GM19238 (cell line): Measurements from ENCODE around the gene NELFB.
A peak's percentile ranks its signal among the peaks of the same experiment; 100 is the strongest.

Source experiments
- DNase-seq: peaks from one replicate; pipeline ENCODE4 v3.0.0; 2011; ENCODE audit warnings: low spot score; ENCODE audit not compliant: insufficient read length

NELFB gene

GRCh38 chr9:137254624-137255447, at the start of gene NELFB:
TSS of gene NELFB (plus strand) at chr9:137255327.
- peak; percentile 100 for DNase-seq

- DNase-seq = no peak
Measured at GRCh38 chr9:137206602-137207001, 48.5 kb upstream of the NELFB start.

GRCh38 chr9:137211532-137211931, 43.6 kb upstream of the NELFB start:
- DNase-seq = no peak

- no peak for DNase-seq
Measured at GRCh38 chr9:137212520-137212919, 42.6 kb upstream of the NELFB start.

GRCh38 chr9:137213160-137214060, 41.7 kb upstream of the NELFB start:
- DNase-seq = no peak

GRCh38 chr9:137214620-137215019, 40.5 kb upstream of the NELFB start:
- no peak for DNase-seq

- DNase-seq = no peak
Measured at GRCh38 chr9:137215196-137215986, 39.7 kb upstream of the NELFB start.

- DNase-seq = no peak
Measured at GRCh38 chr9:137216188-137216965, 38.8 kb upstream of the NELFB start.

- no peak for DNase-seq
Measured at GRCh38 chr9:137217276-137218211, 37.6 kb upstream of the NELFB start.

GRCh38 chr9:137218212-137218753, 36.8 kb upstream of the NELFB start:
- DNase-seq = no peak

GRCh38 chr9:137218754-137219271, 36.3 kb upstream of the NELFB start:
- no peak for DNase-seq

GRCh38 chr9:137219757-137220316, 35.3 kb upstream of the NELFB start:
- no peak for DNase-seq

- no peak for DNase-seq
Measured at GRCh38 chr9:137220317-137221094, 34.6 kb upstream of the NELFB start.

GRCh38 chr9:137221095-137221505, 34.0 kb upstream of the NELFB start:
- no peak for DNase-seq

- DNase-seq = no peak
Measured at GRCh38 chr9:137221506-137222111, 33.5 kb upstream of the NELFB start.

GRCh38 chr9:137222190-137223077, 32.7 kb upstream of the NELFB start, which contains the start of gene RNF208:
TSS of gene RNF208 (minus strand) at chr9:137222240. CDS start at chr9:137221212, 1,028 bp downstream.
- no peak for DNase-seq
